ENCODE results near the gene UTRN. TPM values are rescaled to one million over a fixed set of nuclear protein-coding genes. Genes with fewer than 3 reads are reported as not detected.
A peak's percentile ranks its signal among the peaks of the same experiment; 100 is the strongest.

UTRN gene
- total RNA-seq, 4 donors from 2014 or later: 95.9 to 251 (median 139) TPM

DNA sequence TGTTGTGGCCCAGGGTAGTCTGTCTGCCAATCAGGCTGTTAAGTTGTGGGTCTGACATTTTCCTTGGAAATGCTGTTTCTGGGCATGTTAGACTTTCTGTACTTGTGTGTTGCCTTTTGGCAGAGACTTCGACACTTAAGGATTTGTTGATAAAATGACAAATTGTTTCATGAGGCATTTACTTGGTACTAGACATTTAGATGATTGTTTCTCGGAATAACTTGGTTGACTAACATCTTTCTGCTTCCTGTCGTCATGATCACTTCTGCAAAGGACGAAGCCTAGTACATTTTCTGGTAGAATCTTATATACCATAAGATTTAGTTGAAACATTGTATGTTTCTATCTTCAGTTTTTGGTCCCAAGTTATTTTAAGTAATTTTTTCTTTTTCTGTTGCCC lies 34.1 kb downstream of the UTRN start:
- Histone ChIP-seq H3K27ac (no peak overlapping the region), H3K9me3 (no peaks in the 10 kb centered on the region), H3K36me3 (no peaks in the 10 kb centered on the region), H3K4me1 (peaks cover 7 to 48% (median 14%) of the 10 kb centered on the region in 3 donors), H3K4me3 (no peak overlapping the region), H3K27me3 (no peaks in the 10 kb centered on the region)
- WGBS, 2 donors (ENCODE audit: low coverage in 1 of 2): 66 to 67% methylated on average over 4 of the region's 4 CpGs
- TF ChIP-seq POLR2A (IDR thresholded peaks at IDR 0.05) (no peak), POLR2AphosphoS5 (IDR thresholded peaks at IDR 0.05) (no peak), EP300 (IDR thresholded peaks at IDR 0.05) (no peak)
- TF ChIP-seq, protein P1, sequence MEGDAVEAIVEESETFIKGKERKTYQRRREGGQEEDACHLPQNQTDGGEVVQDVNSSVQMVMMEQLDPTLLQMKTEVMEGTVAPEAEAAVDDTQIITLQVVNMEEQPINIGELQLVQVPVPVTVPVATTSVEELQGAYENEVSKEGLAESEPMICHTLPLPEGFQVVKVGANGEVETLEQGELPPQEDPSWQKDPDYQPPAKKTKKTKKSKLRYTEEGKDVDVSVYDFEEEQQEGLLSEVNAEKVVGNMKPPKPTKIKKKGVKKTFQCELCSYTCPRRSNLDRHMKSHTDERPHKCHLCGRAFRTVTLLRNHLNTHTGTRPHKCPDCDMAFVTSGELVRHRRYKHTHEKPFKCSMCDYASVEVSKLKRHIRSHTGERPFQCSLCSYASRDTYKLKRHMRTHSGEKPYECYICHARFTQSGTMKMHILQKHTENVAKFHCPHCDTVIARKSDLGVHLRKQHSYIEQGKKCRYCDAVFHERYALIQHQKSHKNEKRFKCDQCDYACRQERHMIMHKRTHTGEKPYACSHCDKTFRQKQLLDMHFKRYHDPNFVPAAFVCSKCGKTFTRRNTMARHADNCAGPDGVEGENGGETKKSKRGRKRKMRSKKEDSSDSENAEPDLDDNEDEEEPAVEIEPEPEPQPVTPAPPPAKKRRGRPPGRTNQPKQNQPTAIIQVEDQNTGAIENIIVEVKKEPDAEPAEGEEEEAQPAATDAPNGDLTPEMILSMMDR (IDR thresholded peaks at IDR 0.05): no peak
- ATAC-seq: no peak

DNA sequence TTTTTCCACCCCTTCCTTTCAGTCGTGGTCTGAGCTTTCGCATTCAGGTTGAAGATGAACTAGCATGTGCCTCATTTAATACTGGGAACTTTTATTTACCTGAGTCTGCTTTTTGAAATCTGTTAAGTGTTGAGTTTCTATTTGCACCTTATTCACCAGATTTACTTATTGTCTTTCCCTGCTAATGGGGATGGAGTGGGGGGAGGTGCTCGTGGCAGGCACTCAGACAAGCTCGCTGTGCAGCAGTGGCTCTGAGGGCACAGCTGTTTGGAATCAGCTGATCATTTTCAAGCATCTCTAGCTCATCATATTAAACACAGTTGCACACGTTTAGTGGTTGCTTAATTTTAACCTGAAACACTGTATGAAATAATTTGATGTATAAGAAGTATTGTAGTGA lies 35.6 kb downstream of the UTRN start:
- TF ChIP-seq POLR2AphosphoS5 (IDR thresholded peaks at IDR 0.05): no peak
- no peak for TF ChIP-seq POLR2A (IDR thresholded peaks at IDR 0.05)
- TF ChIP-seq, protein P1 (IDR thresholded peaks at IDR 0.05): no peak
- TF ChIP-seq EP300 (IDR thresholded peaks at IDR 0.05): no peak
- no peak for ATAC-seq
- Histone ChIP-seq H3K36me3 (no peaks in the 10 kb centered on the region), H3K27ac (no peak overlapping the region), H3K27me3 (no peaks in the 10 kb centered on the region), H3K4me3 (no peak overlapping the region), H3K9me3 (no peaks in the 10 kb centered on the region), H3K4me1 (peaks cover 0 to 32% (median 7%) of the 10 kb centered on the region in 3 donors)
- WGBS, 2 donors (ENCODE audit: low coverage in 1 of 2): 42 to 50% methylated on average over 3 to 5 of the region's 5 CpGs

DNA sequence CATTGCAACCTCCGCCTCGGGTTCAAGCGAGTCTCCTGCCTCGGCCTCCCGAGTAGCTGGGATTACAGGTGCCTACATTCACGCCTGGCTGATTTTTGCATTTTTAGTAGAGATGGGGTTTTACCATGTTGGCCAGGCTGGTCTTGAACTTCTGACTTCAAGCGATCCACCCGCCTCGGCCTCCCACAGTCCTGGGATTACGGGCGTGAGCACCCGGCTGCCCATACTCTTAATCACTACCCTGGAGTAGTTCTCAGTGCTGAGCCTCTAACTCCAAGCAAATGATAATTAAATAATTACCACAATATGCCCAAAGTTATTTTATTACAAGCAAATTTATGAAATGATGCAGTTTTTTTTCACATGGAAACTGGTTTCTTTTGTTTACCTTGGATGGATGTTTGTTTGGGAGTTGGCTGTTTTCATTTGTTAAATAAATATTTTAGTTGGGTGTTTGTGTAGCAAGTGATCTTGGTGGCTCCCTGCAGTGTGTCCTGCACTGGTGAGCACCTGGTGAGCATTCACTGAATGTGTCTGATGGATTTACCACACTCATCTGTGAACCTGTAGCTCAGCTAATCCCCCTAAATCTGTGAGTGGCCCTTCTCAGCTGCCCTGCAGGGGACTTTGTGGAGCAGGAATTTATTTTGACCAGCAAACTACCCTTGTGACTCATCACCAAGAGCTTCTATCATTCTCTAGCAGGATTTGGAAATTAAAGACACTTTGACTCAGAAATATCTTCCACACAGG lies 36.9 kb downstream of the UTRN start:
- 87% methylated on average over 6 of the region's 12 CpGs; no CpG with 5 or more reads in 1 of the 2 donors for WGBS, 2 donors (ENCODE audit: low coverage in 1 of 2)
- Histone ChIP-seq H3K27me3 (no peaks in the 10 kb centered on the region), H3K4me1 (peaks cover 0 to 29% (median 4%) of the 10 kb centered on the region in 3 donors)

DNA sequence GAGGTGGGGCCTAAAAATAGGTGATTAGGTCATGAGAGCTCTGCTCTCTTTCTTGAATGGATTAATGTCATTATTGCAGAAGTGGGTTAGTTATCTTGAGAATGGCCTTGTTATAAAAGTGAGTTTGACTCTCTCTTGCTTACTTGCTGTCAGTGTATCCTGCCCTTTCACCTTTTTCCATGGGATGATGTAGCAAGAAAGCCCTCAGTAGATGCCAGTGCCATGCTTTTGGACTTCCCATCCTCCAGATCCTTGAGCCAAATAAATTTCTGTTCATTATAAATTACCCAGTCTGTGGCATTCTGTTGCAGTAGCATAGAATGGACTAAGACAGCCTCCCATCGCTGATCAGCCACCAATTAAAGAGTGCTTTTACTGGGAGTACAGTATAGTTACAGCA lies 40.1 kb downstream of the UTRN start:
- Histone ChIP-seq H3K4me1 (peaks cover 0 to 35% (median 2%) of the 10 kb centered on the region in 3 donors), H3K27ac (no peak overlapping the region), H3K36me3 (no peaks in the 10 kb centered on the region), H3K27me3 (no peaks in the 10 kb centered on the region), H3K4me3 (no peak overlapping the region), H3K9me3 (no peaks in the 10 kb centered on the region)
- WGBS, 2 donors (ENCODE audit: low coverage in 1 of 2): 91 to 100% methylated on average over 1 of the region's 1 CpG
- TF ChIP-seq POLR2A (IDR thresholded peaks at IDR 0.05) (no peak), POLR2AphosphoS5 (IDR thresholded peaks at IDR 0.05) (no peak), EP300 (IDR thresholded peaks at IDR 0.05) (no peak)
- TF ChIP-seq, protein P1 (IDR thresholded peaks at IDR 0.05): no peak
- no peak for ATAC-seq

More for the DNA sequence above, 36.9 kb downstream of the UTRN start:
- no peak overlapping the region for H3K27ac ChIP-seq
- no peaks in the 10 kb centered on the region for H3K9me3 ChIP-seq
- H3K36me3 ChIP-seq: no peaks in the 10 kb centered on the region
- no peak overlapping the region for H3K4me3 ChIP-seq
- ATAC-seq: no peak
- TF ChIP-seq, protein P1 (IDR thresholded peaks at IDR 0.05): no peak
- TF ChIP-seq POLR2AphosphoS5 (IDR thresholded peaks at IDR 0.05) (no peak), EP300 (IDR thresholded peaks at IDR 0.05) (no peak), POLR2A (IDR thresholded peaks at IDR 0.05) (no peak)

DNA sequence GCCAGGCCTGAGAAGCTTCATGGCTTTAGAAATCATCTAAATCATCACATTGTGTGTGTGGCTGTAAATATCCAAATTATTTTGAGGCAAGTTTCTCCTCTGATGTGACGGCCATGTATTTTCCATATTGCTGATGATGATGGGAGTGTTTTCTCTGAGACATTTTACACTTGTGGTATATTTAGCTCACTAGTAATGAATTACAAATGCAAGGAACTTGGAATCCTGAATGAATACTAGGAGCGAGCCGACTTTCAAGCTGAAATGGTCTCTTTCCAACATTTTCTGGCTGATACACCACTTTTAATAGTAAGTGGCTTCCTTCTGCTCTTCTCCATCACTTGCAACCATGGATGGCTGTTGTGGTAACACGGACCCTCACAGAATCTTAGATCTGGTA lies 41.3 kb downstream of the UTRN start:
- 50 to 57% methylated on average over 1 to 3 of the region's 4 CpGs for WGBS, 2 donors (ENCODE audit: low coverage in 1 of 2)
- ATAC-seq: no peak
- Histone ChIP-seq H3K4me3 (no peak overlapping the region), H3K27ac (peak overlapping the region in 3 of 4 donors; percentile 41 to 63 (median 48)), H3K9me3 (no peaks in the 10 kb centered on the region), H3K4me1 (peaks cover 0 to 37% (median 4%) of the 10 kb centered on the region in 3 donors), H3K27me3 (no peaks in the 10 kb centered on the region), H3K36me3 (no peaks in the 10 kb centered on the region)
- TF ChIP-seq, protein P1 (IDR thresholded peaks at IDR 0.05): no peak
- no peak for TF ChIP-seq POLR2AphosphoS5 (IDR thresholded peaks at IDR 0.05)
- no peak for TF ChIP-seq POLR2A (IDR thresholded peaks at IDR 0.05)
- TF ChIP-seq EP300 (IDR thresholded peaks at IDR 0.05): no peak
